SU-DHL-6 (cell line): ENCODE results near the gene BTG1.

Experiments used
- EZH2phosphoT487 ChIP-seq: fragments of 200-600 bp; sonication (generic), shearing (Covaris generic); conservative IDR thresholded peaks from 2 replicates; pipeline ENCODE4 v1.6.1; 2018; ENCODE audit warnings: mild to moderate bottlenecking, antibody characterized with exemption, low read length, moderate library complexity, mixed read lengths
- TF ChIP-seq, protein P1 (sequence below): fragments of 200-600 bp; sonication (generic); IDR thresholded peaks from one replicate; pipeline ENCODE4 v1.5.1; 2017; ENCODE audit warnings: antibody characterized with exemption, mild to moderate bottlenecking, low read length, moderate library complexity; ENCODE audit not compliant: insufficient read depth, poor library complexity, severe bottlenecking

DNA sequence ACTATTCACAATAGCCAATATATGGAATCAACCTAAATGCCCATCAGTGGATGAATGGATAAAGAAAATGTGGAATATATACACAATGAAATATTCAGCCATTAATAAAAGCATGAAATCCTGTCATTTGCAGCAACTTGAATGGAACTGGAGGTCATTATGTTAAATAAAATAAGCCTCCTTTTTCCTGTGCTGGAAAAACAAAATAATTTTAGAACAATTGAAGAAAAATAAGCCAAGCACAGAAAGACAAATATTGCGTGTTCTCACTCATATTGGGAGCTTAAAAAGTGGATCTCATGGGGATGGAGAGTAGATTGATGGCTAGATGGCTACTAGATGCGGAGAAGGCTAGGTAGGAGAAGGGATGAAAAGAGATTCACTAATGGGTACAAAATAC lies 6.3 kb upstream of the BTG1 start:
- TF ChIP-seq, protein P1, sequence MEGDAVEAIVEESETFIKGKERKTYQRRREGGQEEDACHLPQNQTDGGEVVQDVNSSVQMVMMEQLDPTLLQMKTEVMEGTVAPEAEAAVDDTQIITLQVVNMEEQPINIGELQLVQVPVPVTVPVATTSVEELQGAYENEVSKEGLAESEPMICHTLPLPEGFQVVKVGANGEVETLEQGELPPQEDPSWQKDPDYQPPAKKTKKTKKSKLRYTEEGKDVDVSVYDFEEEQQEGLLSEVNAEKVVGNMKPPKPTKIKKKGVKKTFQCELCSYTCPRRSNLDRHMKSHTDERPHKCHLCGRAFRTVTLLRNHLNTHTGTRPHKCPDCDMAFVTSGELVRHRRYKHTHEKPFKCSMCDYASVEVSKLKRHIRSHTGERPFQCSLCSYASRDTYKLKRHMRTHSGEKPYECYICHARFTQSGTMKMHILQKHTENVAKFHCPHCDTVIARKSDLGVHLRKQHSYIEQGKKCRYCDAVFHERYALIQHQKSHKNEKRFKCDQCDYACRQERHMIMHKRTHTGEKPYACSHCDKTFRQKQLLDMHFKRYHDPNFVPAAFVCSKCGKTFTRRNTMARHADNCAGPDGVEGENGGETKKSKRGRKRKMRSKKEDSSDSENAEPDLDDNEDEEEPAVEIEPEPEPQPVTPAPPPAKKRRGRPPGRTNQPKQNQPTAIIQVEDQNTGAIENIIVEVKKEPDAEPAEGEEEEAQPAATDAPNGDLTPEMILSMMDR = no peak
- no peak for TF ChIP-seq EZH2phosphoT487
